Astrocyte of the cerebellum (primary cell): Measurements from ENCODE around the gene CSNK1G2.
"Not testable (repeated sequence)": the region's sequence is repeated elsewhere in the genome, so short reads cannot be mapped to it uniquely, and the experiment has no call there.

Experiments
- DNase-seq: peaks from one replicate; pipeline ENCODE4 v3.0.0-alpha.2; 2011; ENCODE audit warnings: low read depth
- H3K4me3 ChIP-seq: 2 replicates; pipeline ENCODE4 v1.5.1; 2011; ENCODE audit warnings: mild to moderate bottlenecking, low read depth, low read length, moderate library complexity
- CTCF ChIP-seq: IDR thresholded peaks from 2 replicates; pipeline ENCODE4 v1.5.1; 2012; ENCODE audit warnings: low read length, low read depth, moderate library complexity, mild to moderate bottlenecking; ENCODE audit errors: missing control alignments
- in situ Hi-C: cut with HindIII; loops from 2 replicates; pipeline ENCODE4 v1.10.0; 2017; ENCODE audit warnings: low sequenced_read_pairs

CSNK1G2 gene

GRCh38 chr19:1985588-1986356 is 44.8 kb downstream of the CSNK1G2 start:
- in situ Hi-C loops, result no loop called here

DNA sequence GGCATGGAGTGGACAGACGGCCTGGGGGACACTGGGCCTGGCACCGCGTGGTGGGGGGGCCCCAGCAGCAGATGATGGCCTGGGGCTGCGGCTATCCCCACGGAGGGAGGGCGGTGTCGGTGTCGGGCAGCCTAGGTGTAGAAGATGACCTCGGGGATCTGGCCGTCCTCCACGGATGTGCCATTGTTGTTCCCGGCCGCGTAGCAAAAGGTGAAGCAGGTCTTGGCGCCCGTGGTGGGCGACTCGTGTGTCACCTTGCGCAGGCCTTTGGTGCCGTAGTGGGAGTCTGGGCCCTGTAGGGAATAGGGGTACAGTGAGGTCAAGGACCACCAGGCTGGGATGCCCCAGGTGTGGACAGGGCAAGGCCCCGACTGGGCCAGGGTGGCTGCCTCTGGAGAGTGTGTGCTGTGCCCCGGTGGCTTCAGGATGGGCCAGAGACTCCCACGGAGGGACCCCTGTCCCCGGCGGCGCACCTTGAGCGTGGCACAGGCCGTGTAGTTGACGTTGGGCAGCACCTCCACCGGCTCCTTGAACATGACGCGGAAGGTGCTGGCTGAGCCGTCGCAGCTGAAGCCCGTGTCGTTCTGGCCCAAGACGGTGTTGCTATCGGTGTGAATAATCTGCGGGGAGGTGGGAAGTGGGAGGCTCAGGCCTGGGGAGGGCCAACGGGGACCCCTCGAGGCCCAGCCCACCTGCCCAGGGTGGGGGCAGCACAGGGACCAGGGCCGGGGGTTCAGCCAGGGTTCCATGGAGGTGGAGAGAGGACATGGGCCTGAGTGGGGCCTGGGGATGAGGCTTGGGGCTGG is 45.6 kb downstream of the CSNK1G2 start:
- no peak for TF ChIP-seq CTCF
- no peak for DNase-seq
- in situ Hi-C loops, result no loop called here
- H3K4me3 ChIP-seq, result no peak overlapping the region

More at GRCh38 chr19:1985588-1986356, 44.8 kb downstream of the CSNK1G2 start:
- H3K4me3 ChIP-seq, result no peak overlapping the region
- no peak for DNase-seq
- no peak for TF ChIP-seq CTCF

GRCh38 chr19:1987197-1988187 is 46.5 kb downstream of the CSNK1G2 start:
- DNase-seq, result no peak
- in situ Hi-C loops, result no loop called here
- no peak for TF ChIP-seq CTCF
- H3K4me3 ChIP-seq, result no peak overlapping the region

DNA sequence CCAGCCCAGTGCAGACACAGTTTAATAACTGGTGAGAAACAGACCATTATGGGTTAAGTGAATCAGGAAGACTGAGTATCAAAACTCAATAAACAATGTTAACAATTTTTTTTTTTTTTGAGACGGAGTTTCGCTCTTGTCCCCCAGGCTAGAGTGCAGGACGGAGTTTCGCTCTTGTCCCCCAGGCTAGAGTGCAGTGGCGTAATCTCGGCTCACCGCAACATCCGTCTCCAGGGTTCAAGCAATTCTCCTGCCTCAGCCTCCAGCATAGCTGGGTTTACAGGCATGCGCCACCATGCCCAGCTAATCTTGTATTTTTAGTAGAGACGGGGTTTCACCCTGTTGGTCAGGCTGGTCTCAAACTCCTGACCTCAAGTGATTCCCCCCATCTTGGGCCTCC is 47.5 kb downstream of the CSNK1G2 start:
- in situ Hi-C loops, H3K4me3 ChIP-seq, DNase-seq: not testable (repeated sequence)

DNA sequence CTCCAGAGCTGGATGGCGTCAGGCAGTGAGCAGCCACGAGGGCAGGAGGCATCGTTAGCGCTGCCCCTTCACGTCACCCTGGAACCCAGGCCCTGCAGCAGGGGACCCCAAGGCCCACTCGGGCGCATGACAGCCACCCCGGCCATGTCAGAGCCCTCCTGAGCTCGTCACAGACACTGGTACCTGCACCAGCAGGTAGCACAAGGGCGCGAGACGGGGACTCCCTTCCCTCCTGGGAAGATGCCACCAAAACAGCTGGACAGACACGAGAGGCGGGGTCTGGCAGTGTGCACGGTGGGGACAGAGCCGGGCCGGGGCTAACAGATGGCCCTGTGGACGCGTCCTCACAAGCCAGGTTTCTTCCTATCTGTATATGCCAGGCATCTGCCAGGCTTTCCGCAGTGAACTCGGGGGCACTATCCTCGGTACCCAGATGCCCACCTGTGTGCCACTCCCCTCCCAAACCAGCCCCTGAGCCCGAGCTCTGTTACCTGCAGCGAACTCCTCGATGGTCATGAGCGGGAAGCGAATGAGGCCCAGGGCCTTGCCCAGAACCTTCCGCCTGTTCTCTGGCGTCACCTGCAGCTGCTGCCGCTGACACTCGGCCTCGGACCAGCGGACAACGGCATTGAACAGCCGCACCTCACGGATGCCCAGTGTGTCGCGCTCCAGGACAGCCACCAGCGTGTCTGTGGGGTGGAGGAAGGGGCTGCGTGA is 48.7 kb downstream of the CSNK1G2 start:
- H3K4me3 ChIP-seq, result no peak overlapping the region
- in situ Hi-C loops, result loop anchor here (5.0 to 10.0 kb wide), 3 partner anchors 52 to 115 kb away; no protein-coding TSS in a partner anchor
- no peak for TF ChIP-seq CTCF
- no peak for DNase-seq

GRCh38 chr19:1990230-1991017 is 49.5 kb downstream of the CSNK1G2 start:
- no peak for TF ChIP-seq CTCF
- DNase-seq, result no peak
- H3K4me3 ChIP-seq, result no peak overlapping the region
- in situ Hi-C loops, result loop anchor here (5.0 to 10.0 kb wide), 3 partner anchors 53 to 116 kb away; no protein-coding TSS in a partner anchor
